ENCODE results near the gene CEP70.
"Not testable (repeated sequence)": the region's sequence is repeated elsewhere in the genome, so short reads cannot be mapped to it uniquely, and the experiment has no call there.

The CEP70 gene

DNA sequence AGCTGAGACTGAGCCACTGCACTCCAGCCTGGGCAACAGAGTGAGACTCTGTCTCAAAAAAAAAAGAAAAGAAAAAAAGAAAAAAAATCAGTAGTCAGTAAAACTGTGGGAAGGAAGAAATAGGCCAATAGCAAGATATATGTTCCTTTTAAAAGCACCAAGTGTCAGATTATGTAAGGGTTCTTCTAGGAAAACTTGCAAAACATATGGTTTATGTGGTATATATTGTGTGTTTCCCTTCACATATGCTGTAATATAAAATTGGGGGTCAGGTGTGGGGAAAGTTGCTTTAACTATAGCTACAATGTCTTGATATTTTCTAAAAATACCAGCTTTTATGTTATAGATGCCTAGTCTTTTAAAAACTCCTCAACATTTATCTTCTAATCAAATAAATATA is 95.1 kb downstream of the CEP70 start:
- no peak for DNase-seq

DNA sequence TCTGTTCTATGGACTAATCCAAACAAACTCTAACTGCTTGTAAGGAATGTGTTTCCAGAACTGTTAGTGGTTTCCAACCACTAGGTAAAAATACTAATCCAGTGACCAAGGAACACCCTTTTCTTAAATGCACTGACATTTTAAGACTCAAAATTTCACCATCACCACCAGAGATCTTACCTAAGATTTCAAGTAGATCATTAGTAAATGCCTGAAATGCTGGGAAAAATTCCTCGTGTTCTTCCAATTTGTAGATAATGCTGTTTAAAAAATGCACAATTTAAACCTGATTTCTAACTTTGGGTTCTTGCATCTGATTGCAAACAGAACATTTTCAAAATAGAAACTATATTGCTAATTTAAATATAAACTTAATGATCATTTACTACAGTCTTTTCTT is 96.2 kb downstream of the CEP70 start:
- no peak for DNase-seq

DNA sequence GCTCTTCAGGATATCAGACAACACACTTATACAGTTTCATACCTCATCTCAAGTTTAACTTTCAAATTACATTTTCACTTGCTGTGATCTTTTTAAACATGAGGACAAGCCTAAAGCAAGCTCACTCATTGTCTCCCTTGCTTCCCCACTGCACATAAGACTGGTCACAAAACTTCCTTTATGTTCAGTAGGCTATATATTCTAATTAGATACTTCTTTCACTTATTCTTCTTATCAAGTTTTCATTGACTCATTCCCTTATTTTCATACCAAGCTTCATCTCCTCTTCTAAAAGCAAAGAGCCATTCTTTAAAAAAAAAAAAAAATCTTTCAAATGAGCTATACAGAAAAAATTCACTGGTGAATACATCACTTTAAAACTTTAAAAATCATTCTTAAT is 97.0 kb downstream of the CEP70 start:
- no peak for DNase-seq

DNA sequence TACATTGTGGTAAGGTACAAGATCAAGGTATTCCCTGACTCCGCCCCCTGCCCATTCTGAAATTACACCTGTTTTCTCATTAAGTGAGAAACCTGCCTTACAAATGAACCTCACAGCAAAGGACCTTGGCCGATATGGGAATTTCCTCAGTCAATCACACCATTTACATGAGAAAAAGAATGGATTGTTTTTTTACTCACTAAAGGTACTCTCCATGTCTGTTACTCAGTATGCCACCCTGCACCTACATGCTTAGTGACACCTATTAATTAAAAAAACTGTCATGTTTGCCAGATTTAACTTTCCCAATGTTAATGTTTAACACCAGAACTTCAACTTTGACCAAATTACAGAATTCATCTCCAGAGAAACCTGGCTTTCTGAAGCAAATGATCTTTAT is 97.6 kb downstream of the CEP70 start:
- no peak for DNase-seq

DNA sequence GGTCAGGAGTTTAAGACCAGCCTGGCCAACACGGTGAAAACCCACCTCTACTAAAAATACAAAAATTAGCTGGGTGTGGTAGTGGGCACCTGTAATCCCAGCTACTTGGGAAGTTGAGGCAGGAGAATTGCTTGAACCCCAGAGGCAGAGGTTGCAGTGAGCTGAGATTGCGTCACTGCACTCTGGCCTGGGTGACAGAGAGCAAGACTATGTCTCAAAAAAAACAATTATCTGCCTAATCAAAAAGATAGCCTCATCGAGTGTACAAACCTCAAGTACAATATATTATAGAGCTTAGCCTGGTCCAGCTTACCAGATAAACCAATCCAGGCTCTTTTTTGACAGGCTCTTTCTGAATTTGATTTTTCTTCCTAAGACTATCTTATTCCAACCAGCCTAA is 98.4 kb downstream of the CEP70 start:
- not testable (repeated sequence) for DNase-seq

DNA sequence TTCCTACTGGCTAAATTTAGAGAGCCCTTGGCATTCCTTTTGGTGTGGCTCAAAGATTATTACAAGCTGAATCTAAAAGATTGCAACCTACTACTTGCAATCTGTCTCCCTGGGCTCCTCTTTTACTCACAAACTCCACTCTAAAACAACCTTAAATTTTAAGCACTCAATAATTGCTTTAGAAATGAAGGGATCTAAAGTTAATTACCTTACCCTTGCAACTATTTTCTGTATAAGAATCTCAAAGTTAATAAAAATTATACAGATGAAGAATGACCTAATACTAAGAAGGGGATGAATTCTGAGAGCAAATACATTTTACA is 99.5 kb downstream of the CEP70 start:
- no peak for DNase-seq

DNA sequence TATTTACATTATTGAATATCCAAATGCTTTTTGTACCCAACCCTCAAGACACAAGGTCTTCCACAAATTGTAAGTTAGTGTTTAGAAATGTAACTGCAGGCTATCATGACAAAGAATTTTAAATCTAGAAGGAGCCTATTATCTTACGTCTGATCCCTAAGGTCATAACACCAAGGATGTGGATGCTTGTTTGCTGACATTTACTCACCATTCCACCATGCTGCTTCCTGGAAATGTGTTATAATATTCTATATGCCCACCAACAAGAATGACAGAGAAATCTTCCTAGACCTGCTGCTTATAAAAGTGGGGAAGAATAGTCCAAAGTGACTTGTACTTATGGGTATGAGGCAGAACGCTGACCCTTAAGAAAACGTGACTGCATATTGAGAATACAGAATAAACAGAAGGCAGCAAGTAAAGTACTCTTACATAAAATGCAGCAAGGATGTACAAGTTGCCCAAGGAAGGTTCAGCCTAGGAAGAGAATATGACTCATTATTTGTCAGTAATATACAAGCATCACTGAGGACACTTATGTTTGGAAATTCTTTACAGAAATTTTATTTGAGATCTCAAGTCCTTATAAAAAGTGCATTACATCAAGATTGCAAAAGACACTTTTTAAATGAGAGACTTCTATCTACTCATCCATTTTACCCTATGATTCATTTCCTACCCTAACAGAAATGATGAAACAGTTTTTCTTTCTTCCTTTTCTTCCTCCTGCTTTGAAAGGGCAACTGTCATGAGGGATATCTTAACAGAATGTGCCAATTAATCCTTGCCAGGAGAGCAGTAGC is 100.1 kb downstream of the CEP70 start:
- DNase-seq: no peak

DNA sequence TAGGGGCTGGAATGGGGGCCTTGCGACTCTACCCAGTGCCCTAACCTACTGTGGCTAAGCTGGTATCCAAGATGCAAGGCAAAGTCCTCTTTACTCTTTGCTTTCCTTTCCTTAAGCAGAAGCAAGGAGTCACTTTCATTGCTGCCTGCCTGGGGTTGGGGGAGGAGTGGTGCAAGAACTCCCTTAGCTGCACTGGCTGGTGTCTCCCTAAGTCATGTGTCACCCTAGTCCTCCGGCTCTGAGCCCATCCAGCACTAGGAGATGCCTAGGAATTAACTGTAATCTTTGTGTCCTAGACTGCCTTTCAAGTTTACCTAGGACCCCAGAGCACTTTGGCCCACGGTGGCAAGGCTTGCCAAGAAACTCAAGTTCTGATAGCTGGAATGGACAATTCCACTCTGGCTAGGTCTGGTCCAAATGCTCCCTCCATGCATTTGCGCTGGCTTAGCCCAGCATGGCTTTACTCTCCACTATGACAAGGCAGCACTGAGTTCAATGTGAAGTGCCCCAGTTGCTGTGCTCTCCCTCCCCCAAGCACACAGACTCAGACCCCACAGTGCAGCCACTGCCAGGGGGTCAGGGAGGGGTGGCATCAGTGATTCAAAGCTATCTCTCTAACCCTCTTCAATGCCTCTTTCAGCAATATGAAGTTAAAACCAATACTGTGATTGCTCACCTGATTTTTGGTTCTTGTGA is 100.9 kb downstream of the CEP70 start:
- no peak for DNase-seq

DNA sequence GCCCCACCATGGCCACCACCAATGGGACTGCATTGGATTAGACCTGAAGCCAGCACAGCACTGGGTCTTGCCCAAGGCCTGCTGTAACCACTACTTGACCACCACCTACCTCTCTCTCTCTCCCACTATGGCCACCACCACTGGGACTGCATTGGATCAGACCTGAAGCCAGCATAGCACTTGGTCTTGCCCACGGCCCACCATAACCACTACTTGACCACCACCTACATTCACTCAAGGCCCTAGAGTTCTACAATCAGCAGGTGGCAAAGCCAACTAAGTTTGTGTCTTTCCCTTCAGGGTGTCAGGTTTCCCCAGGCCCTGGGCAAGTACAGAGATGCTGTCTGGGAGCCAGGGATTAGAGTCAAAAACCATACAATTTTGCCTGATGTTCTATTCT is 102.1 kb downstream of the CEP70 start:
- no peak for DNase-seq

DNA sequence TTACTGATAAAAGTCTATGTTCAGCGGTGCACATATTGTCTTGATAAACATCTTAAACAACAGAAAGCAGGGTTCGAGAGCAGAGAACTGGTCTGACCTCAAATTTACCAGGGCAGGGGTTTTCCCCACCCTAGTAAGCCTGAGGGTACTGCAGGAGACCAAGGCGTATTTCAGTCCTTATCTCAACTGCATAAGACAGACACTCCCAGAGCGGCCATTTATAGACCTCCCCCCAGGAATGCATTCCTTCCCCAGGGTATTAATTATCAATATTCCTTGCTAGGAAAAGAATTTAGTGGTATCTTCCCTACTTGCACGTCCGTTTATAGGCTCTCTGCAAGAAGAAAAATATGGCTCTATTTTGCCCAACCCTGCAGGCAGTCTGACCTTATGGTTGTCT is 107.5 kb downstream of the CEP70 start:
- DNase-seq: not testable (repeated sequence)

DNA sequence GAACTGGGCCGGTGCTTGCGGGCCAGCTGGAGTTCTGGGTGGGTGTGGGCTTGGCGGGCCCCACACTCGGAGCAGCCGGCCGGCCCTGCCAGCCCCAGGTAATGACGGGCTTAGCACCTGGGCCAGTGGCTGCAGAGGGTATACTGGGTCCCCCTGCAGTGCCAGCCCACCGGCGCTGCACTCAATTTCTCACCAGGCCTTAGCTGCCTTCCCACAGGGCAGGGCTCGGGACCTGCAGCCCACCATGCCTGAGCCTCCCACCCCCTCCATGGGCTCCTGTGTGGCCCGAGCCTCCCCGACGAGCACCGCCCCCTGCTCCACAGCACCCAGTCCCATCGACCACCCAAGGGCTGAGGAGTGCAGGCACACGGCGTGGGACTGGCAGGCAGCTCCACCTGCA is 109.4 kb downstream of the CEP70 start:
- DNase-seq: not testable (repeated sequence)

DNA sequence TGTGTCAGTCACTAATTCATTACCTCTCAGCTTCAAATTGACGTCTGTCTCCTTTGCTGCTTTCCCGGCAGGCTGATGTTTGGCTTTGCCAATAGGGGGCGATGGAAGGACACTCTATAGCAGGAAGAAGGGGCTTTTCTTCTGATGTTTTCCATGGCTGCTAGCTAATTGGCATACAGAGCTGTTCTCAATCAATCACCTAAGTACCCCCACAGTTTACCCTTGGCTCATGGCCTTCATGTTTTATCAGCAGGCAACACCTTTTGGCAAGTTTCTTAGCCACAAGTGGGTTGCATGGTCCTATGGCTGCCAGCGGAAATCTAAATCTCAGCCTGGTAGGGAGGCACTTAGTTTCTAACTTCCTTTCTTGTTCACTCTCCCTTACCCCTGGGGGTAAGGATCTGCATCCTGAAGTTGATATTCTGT is 114.6 kb downstream of the CEP70 start:
- peak in 1 of 2 donors; percentile 29 for DNase-seq

DNA sequence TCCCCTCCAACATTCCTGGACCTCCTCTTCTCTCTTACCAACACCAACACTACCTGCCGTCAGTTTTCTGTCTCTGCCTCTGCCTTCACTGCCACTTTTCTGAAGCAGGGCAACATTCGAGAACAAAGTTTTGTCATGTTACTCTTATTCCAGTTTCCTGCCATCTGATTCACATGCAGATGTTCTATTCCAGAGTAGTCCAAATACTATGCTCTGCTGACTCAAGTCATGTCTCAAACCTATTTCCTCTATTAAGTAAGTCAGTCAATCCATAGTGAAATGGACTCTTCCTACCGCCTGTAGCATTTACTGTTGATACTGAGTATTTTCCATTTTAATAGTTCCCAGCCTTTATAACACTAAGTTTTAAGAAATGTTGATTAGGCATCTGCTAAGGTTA is 116.3 kb downstream of the CEP70 start:
- no peak for DNase-seq

DNA sequence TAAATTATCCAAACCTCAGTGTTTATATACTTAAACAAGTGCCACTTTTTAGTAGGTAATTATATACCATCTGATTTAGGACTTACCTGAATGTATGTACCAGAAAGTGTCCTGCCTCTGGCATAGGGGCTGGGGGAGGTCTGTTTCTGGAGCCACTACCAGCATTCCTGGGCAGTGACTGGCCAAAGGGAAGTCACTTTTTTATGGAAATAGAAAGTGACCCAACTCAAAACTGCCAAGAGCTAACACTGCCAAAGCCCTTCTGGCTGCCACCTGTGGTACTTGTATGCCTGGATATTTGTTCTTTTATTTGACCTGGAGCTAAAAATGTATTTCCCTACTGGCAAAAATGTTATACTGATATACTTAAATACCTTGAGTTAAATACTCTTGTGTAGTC is 116.9 kb downstream of the CEP70 start:
- no peak for DNase-seq

DNA sequence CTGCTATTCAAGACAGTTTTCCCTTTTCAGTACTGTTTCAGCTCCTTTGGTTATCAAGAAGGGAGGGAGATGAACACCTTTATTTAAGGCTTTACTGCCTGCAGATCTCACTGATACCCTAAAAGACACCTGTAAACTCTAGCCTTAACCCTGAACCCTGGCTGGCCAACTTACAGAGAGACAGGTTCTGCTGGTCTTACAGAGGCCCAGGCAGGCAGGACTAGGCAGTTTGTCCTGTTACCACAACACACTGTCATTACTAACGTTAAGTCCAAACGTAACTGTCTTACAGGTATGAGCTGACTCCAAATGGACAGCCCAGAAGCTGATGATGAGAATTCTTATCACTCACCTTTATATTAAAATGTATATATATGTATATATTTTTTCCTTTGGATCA is 117.5 kb downstream of the CEP70 start:
- no peak for DNase-seq

DNA sequence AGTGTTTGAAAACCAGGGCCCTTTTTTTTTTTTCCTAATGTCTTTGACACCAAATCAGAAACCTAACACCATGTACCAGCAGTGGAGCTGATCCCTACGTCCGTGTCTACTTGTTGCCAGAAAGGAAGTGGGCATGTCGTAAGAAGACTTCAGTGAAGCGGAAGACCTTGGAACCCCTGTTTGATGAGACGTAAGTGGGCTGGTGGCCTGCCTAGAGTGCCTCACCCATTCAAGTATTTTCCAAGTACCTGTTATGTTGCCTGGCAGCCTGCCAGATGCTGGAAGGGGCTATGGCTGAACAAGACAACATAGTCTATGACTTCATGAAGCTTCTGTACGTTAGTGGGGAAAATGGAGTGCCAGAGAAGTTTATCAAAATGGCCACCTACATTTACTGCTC is 119.9 kb downstream of the CEP70 start:
- no peak for DNase-seq

DNA sequence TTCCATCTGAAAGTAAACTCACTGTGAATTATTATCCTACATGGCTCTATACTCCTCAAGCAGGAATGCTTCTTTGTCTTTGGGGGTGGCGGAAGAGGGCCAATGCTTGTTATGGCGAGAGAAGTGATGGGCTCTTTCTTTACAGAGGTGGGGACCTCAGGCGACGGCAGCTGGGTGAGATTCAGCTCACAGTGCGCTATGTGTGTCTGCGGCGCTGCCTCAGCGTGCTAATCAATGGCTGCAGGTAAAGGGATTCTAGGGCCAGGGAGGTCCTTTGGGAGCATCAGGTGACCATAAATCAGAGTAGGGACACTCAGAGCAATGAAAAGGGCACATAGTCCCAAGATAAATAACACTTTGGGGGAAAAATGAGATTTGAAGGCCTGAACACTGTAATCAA is 120.7 kb downstream of the CEP70 start:
- no peak for DNase-seq

DNA sequence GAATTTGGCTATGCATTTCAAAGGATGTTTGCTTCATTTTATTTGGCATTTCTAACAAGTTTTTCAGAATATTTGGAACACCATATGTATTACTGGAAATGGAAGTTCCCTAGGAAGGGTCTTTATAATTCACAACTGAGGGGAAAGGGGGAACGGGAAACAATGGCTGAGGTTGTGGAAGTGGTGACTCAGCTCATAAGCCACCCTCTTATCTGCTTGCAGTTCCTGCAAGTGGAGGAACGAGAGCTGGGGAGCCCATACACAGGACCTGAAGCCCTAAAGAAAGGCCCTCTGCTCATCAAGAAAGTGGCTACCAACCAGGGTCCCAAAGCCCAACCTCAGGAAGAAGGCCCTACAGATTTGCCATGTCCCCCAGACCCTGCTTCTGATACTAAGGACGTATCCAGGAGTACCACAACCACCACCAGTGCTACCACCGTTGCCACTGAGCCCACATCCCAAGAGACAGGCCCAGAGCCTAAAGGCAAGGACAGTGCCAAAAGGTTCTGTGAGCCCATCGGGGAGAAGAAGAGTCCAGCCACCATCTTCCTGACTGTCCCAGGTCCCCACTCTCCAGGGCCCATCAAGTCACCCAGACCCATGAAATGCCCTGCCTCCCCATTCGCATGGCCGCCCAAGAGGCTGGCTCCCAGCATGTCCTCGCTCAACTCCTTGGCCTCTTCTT is 121.8 kb downstream of the CEP70 start:
- DNase-seq: no peak

DNA sequence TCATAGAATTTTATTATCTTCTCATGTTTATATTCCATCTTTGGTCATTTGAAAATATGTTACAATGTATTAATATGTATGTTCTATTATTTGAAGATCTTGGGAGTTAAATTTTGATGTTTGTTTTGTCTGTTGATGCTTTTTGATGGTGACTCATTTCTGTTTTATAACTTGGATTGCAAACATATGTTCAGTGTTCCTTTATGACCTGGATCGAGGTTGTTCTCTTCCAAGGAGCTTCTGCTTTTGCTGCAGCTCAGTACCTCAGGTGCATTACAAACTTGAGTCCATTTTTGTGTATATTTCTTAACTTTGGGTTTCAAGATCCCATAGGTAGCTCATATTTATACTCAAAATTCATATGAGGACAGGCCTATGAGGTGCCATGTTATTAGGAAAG is 122.6 kb downstream of the CEP70 start:
- DNase-seq: no peak

DNA sequence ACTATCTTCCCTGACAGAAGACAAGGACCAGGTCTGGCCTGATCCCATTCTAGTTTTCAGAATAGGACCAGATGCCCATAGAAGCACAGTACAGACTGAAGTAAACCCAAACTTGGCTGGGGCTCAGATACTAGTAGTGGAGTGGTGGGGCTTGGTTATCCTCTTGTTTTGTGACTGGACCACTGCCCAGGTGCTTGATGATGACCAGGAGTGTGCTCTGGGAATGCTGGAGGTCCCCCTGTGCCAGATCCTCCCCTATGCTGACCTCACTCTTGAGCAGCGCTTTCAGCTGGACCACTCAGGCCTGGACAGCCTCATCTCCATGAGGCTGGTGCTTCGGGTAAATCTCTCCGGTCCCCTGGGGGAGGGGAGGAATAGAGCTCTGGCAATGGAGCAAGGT is 123.4 kb downstream of the CEP70 start:
- DNase-seq: no peak

DNA sequence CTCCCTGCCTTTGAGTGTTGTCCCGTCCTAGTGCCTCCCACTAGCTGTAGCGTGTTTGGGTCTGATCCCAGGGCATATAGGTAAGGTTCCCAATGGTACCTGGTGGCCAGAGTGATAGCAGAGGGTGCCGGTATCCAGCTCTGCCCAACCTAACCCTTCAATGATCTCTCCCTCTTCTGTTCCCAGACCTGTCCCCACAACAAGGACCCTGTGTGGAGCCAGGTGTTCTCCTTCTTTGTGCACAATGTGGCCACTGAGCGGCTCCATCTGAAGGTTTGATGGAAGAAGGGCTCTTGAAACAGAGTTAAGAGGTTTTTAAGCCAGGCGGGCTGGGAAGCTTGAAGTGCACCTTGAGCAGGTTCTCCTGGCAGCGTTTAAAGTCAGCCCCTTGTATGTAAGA is 124.2 kb downstream of the CEP70 start:
- no peak for DNase-seq

DNA sequence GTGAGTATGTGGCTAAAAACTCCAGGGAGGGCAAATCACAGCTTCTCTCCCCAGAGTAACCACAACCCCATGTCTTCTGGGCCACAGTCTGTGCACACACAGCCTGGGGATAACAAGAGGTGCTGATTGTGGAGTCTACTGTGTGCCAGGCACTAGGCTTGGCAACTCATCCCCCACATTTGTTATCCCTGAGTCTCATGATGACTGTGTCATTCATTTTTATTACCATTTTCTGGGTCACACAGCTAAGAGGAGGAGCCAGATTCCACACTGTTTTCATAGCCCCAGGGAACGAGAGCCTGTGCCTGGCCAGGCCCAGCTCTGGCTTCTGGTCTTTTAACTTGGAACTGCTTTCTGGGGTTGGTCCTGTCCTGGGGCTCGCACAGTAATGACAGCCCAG is 125.2 kb downstream of the CEP70 start:
- no peak for DNase-seq

DNA sequence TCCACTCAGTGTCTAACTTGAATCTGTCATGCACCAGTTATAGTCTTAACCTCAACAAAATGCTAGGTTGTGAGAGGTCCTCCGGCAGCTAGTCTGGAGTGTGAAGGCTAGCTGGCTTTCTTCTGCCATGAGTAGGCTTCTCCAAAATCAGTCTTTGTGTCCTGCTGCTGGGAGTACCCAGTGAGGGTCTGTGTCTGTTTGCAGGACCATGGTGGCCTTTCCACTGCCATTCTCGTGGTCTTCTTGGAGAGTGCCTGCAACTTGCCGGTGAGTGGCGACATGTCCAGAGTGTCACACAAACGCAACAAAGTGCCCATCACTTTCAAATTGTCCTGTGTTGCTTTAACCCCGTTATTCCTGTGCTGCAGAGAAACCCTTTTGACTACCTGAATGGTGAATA is 125.6 kb downstream of the CEP70 start:
- DNase-seq: no peak

DNA sequence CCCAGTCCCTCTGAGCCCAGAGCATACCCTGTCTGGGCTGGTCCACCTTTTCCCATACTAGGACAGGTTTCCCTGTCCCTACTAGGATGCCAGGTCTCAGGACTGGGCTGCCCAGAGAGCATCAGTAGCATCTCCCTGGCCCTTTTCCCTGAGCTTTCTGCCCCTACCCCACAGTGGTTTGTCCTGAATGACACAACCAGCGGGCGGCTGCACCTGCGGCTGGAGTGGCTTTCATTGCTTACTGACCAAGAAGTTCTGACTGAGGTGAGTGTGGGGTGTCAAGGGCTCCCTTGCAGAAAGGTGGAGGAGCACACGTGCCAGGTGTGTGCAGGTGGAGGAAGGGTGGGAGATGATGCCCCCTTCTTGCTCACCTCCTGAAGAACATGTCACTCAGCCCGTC is 126.1 kb downstream of the CEP70 start:
- DNase-seq: no peak
